NCI-H774 (cell line): Measurements from ENCODE around the gene RAB13.
"Not testable (repeated sequence)": the region's sequence is repeated elsewhere in the genome, so short reads cannot be mapped to it uniquely, and the experiment has no call there.

Source experiments
- DNase-seq: peaks from one replicate; lab custom pipeline; 2025; lab: John Stamatoyannopoulos, UW

RAB13 gene

GRCh38 chr1:153985941-153986761, at the start of gene RAB13:
Gene RAB13, minus strand, starts transcription at chr1:153986339. Its CDS starts 103 bp downstream, at chr1:153986236.
- peak; percentile 80 for DNase-seq

GRCh38 chr1:154033697-154034096, 47.6 kb upstream of the RAB13 start:
- DNase-seq = not testable (repeated sequence)

GRCh38 chr1:154019940-154020339, 33.8 kb upstream of the RAB13 start:
- DNase-seq = no peak

GRCh38 chr1:154019269-154019668, 33.1 kb upstream of the RAB13 start:
- DNase-seq = no peak

GRCh38 chr1:154014154-154014907, 28.2 kb upstream of the RAB13 start:
- DNase-seq = no peak

- not testable (repeated sequence) for DNase-seq
Measured at GRCh38 chr1:154012543-154012942, 26.4 kb upstream of the RAB13 start.

GRCh38 chr1:154012129-154012528, 26.0 kb upstream of the RAB13 start:
- DNase-seq = no peak

- no peak for DNase-seq
Measured at GRCh38 chr1:154006136-154006535, 20.0 kb upstream of the RAB13 start.

GRCh38 chr1:154000420-154000819, 14.3 kb upstream of the RAB13 start:
- DNase-seq = no peak

- not testable (repeated sequence) for DNase-seq
Measured at GRCh38 chr1:153996882-153997281, 10.7 kb upstream of the RAB13 start.

GRCh38 chr1:153995640-153996039, 9.5 kb upstream of the RAB13 start:
- no peak for DNase-seq

- no peak for DNase-seq
Measured at GRCh38 chr1:153995202-153995601, 9.1 kb upstream of the RAB13 start.

GRCh38 chr1:153991806-153992205, 5.7 kb upstream of the RAB13 start:
- no peak for DNase-seq

GRCh38 chr1:153991151-153991630, 5.1 kb upstream of the RAB13 start:
- DNase-seq = no peak

GRCh38 chr1:153990468-153991150, 4.5 kb upstream of the RAB13 start, which contains the start of gene RPS27:
Gene RPS27, plus strand, starts transcription at chr1:153990762. Its CDS starts 35 bp downstream, at chr1:153990797.
- peak; percentile 97 for DNase-seq

GRCh38 chr1:153987621-153988020, 1.5 kb upstream of the RAB13 start:
- DNase-seq = no peak

GRCh38 chr1:153985341-153985912, 712 bp downstream of the RAB13 start:
- DNase-seq = no peak

GRCh38 chr1:153984123-153984894, 1.8 kb downstream of the RAB13 start:
- no peak for DNase-seq

GRCh38 chr1:153981735-153982134, 4.4 kb downstream of the RAB13 start:
- not testable (repeated sequence) for DNase-seq

- not testable (repeated sequence) for DNase-seq
Measured at GRCh38 chr1:153979091-153979490, 7.0 kb downstream of the RAB13 start.

- no peak for DNase-seq
Measured at GRCh38 chr1:153978274-153978909, 7.7 kb downstream of the RAB13 start.
